Lung (tissue), 12 donors: Measurements from ENCODE around the gene ATG2B. TPM values are rescaled to one million over a fixed set of nuclear protein-coding genes. Genes with fewer than 3 reads are reported as not detected.
A peak's percentile ranks its signal among the peaks of the same experiment; 100 is the strongest.

Experiments
- ATAC-seq: fragments of 200-7000 bp; cut with Tn5 transposase; one replicate; pipeline ENCODE4 v1.9.1; 2020; ENCODE audit warnings: moderate number of reproducible peaks; ENCODE audit not compliant: insufficient read depth, low FRiP score
- DNase-seq, 3 donors: peaks; one replicate each; pipeline ENCODE4 v3.0.0-alpha.2; 2013 to 2017
- H3K27ac ChIP-seq, 2 donors: one replicate each; pipeline ENCODE4 v1.5.1; 2013; ENCODE audit warnings: mild to moderate bottlenecking in 2 of 2, moderate library complexity in 2 of 2, control low read depth in 1 of 2, inconsistent platforms in 1 of 2, low read depth in 1 of 2, low read length in 1 of 2
- H3K27me3 ChIP-seq, 3 donors: one replicate each; pipeline ENCODE4 v1.5.1; 2013; ENCODE audit warnings: low read length in 2 of 3; ENCODE audit not compliant: control insufficient read depth in 3 of 3, insufficient read depth in 3 of 3
- H3K36me3 ChIP-seq, 4 donors: one replicate each; pipeline ENCODE4 v1.5.1; 2013; ENCODE audit warnings: low read length in 4 of 4, mild to moderate bottlenecking in 1 of 4, moderate library complexity in 1 of 4; ENCODE audit not compliant: control insufficient read depth in 4 of 4, insufficient read depth in 4 of 4
- H3K4me1 ChIP-seq, 5 donors: one replicate each; pipeline ENCODE4 v1.5.1; 2013; ENCODE audit warnings: low read length in 5 of 5, mild to moderate bottlenecking in 2 of 5, moderate library complexity in 1 of 5; ENCODE audit not compliant: control insufficient read depth in 5 of 5, insufficient read depth in 5 of 5
- H3K4me3 ChIP-seq: one replicate; pipeline ENCODE4 v1.5.1; 2013; ENCODE audit warnings: mild to moderate bottlenecking, control low read depth, moderate library complexity
- H3K9ac ChIP-seq, 2 donors: one replicate each; pipeline ENCODE4 v1.5.1; 2013; ENCODE audit warnings: low read length in 2 of 2, control low read depth in 1 of 2; ENCODE audit not compliant: insufficient read depth in 1 of 2
- H3K9me3 ChIP-seq, 4 donors: one replicate each; pipeline ENCODE4 v1.5.1; 2013; ENCODE audit warnings: low read length in 3 of 4, mild to moderate bottlenecking in 1 of 4, moderate library complexity in 1 of 4; ENCODE audit not compliant: control insufficient read depth in 4 of 4, insufficient read depth in 3 of 4
- WGBS, 2 donors: extraction: QIAGEN DNeasy Blood & Tissue Kit; methylation state at CpG; one replicate each; pipeline ENCODE4 v1.1.7; 2013; 5-methylcytosine and 5-hydroxymethylcytosine counted together
- polyA plus RNA-seq, 2 donors: library from polyadenylated mRNA; stranded (reverse); fragments of 200-250 nt; gene quantifications; one replicate each; pipeline ENCODE4 v1.2.1, GENCODE V29; 2013
- total RNA-seq, 2 donors: library from RNA; depleted of rRNA in 1 of 2; stranded (reverse); fragments of >200 nt in 1 of 2; gene quantifications; one replicate each; pipeline ENCODE4 v1.2.1, GENCODE V29; 2014 to 2021
- TF ChIP-seq, protein P1 (sequence below): IDR thresholded peaks from 2 replicates; pipeline ENCODE4 v1.5.1; 2012; ENCODE audit warnings: mild to moderate bottlenecking; ENCODE audit errors: control extremely low read depth, extremely low read depth
- donor health status: control.
- donor health status: control.
- donor health status: Bipolar disorder and iron deficiency.
- donor health status: healthy.
- donor health status: DM: yes; HTN: yes; CAD: no.

Gene ATG2B
- total and polyA plus RNA-seq, 4 donors, result 3.6 to 64.3 (median 13.2) TPM

DNA sequence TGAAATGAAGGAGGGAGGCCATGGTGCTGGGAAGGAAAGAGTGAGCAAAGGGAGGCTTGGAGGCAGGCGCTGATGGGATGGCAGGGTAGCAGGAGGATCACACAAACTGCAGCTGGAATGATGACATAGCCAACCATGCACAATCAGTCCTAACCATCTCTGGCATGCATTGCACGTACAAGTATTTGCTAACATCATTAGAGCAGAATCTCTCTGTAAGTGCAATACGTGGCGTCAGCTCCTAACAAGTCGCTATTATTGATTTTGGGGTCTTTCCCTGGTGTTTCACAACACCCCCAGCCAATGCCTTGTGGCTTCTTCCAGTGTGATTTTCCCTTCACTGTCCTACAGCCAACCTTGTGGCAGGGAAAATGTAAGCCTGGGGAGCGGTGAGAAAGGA is 88.6 kb downstream of the ATG2B start:
- 75 to 82% methylated on average over 6 of the region's 6 CpGs for WGBS, 2 donors
- Histone ChIP-seq H3K4me1 (peaks cover 0 to 20% (median 3%) of the 10 kb centered on the region in 5 donors), H3K36me3 (no peaks in the 10 kb centered on the region), H3K9me3 (peaks cover 0 to 18% (median 5%) of the 10 kb centered on the region in 4 donors), H3K9ac (no peak overlapping the region), H3K4me3 (no peak overlapping the region), H3K27me3 (no peaks in the 10 kb centered on the region), H3K27ac (no peak overlapping the region)
- peak; percentile 73 to 86 (median 84) for DNase-seq
- no peak for ATAC-seq
- TF ChIP-seq, protein P1, sequence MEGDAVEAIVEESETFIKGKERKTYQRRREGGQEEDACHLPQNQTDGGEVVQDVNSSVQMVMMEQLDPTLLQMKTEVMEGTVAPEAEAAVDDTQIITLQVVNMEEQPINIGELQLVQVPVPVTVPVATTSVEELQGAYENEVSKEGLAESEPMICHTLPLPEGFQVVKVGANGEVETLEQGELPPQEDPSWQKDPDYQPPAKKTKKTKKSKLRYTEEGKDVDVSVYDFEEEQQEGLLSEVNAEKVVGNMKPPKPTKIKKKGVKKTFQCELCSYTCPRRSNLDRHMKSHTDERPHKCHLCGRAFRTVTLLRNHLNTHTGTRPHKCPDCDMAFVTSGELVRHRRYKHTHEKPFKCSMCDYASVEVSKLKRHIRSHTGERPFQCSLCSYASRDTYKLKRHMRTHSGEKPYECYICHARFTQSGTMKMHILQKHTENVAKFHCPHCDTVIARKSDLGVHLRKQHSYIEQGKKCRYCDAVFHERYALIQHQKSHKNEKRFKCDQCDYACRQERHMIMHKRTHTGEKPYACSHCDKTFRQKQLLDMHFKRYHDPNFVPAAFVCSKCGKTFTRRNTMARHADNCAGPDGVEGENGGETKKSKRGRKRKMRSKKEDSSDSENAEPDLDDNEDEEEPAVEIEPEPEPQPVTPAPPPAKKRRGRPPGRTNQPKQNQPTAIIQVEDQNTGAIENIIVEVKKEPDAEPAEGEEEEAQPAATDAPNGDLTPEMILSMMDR, result no peak

DNA sequence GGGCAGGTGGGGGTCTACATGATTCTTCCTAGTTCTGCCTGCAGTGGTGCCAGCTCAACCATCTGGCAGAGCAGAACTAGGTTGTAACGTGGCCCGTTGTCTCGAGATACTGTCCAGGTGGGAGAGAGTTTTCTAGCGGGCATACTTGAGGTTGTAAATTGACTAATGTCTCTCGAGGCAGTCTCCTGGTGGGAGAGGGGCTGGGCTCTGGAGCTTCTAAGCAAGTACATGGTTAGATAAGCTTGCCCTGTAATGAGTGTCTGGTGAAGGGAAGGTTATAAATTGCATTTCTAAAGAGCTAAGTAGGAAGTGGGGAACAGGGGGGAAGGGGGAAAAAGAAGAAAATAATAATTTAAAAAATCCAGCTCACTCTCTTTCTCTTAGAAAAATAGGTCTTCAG is 89.0 kb downstream of the ATG2B start:
- no peaks in the 10 kb centered on the region for H3K27me3 ChIP-seq
- no peak overlapping the region for H3K4me3 ChIP-seq
- H3K27ac ChIP-seq, result no peak overlapping the region
- DNase-seq, result no peak
- H3K9ac ChIP-seq, result no peak overlapping the region
- H3K9me3 ChIP-seq, result peaks cover 0 to 18% (median 5%) of the 10 kb centered on the region in 4 donors
- TF ChIP-seq, protein P1, result no peak
- H3K36me3 ChIP-seq, result no peaks in the 10 kb centered on the region
- 83 to 86% methylated on average over 5 of the region's 5 CpGs for WGBS, 2 donors
- ATAC-seq, result no peak
- H3K4me1 ChIP-seq, result peaks cover 0 to 20% (median 3%) of the 10 kb centered on the region in 5 donors

DNA sequence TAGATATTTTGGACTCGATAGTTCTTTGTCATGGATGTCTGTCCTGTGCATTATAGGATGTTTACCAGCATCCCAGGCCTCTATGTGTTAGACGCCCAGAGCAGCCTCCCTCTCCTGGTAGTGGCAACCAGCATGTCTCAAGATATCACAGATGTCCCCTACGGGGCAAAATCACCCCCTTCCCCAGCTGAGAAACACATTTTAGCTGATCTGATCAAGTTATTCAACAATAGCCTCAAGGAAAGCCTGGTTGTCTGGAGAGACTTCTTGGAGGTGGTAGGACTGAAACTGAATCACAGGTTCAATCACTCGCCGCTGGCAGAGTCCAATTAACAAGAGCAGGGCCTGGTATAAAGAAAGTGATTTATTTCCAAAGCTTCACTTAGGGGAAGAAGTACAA is 89.5 kb downstream of the ATG2B start:
- DNase-seq, result no peak
- H3K9me3 ChIP-seq, result peaks cover 0 to 18% (median 5%) of the 10 kb centered on the region in 4 donors
- H3K4me1 ChIP-seq, result peaks cover 0 to 20% (median 3%) of the 10 kb centered on the region in 5 donors
- 88 to 96% methylated on average over 5 of the region's 5 CpGs for WGBS, 2 donors
- H3K27ac ChIP-seq, result no peak overlapping the region
- TF ChIP-seq, protein P1, result no peak
- no peak overlapping the region for H3K9ac ChIP-seq
- no peak overlapping the region for H3K4me3 ChIP-seq
- ATAC-seq, result no peak
- no peaks in the 10 kb centered on the region for H3K27me3 ChIP-seq
- no peaks in the 10 kb centered on the region for H3K36me3 ChIP-seq
